ENCODE results near the gene INTS4.

GRCh38 chr11:78031629-78032028 is 37.2 kb upstream of the INTS4 start:
- TF ChIP-seq CTCF (conservative IDR thresholded peaks at IDR 0.05; ENCODE audit: low read depth, low read length) (no peak), SMC3 (IDR thresholded peaks at IDR 0.05; ENCODE audit: low read depth, low read length) (no peak), POLR2A (IDR thresholded peaks at IDR 0.05; ENCODE audit: low read depth, low read length) (no peak), CHD1 (IDR thresholded peaks at IDR 0.05; ENCODE audit: low read depth, low read length) (no peak), MAFK (IDR thresholded peaks at IDR 0.05; ENCODE audit: low read depth, low read length) (no peak), RCOR1 (IDR thresholded peaks at IDR 0.05; ENCODE audit: insufficient replicate concordance, low read length) (no peak), RFX5 (IDR thresholded peaks at IDR 0.05; ENCODE audit: low read depth, low read length) (no peak), MAZ (IDR thresholded peaks at IDR 0.05; ENCODE audit: borderline replicate concordance, low read depth, low read length) (no peak), MXI1 (IDR thresholded peaks at IDR 0.05; ENCODE audit: borderline replicate concordance, low read depth, low read length) (no peak), RAD21 (IDR thresholded peaks at IDR 0.05; ENCODE audit: low read length) (no peak)

Data from IMR-90 (cell line).